Measurements from ENCODE around the gene ERGIC2. TPM values are rescaled to one million over a fixed set of nuclear protein-coding genes. Genes with fewer than 3 reads are reported as not detected.

Gene ERGIC2
- total RNA-seq, 1 donor from 2014 or later = 43.7 TPM

GRCh38 chr12:29317556-29318363 is 63.2 kb downstream of the ERGIC2 start:
- ChIA-PET CTCF (interaction anchor here (0.7 to 1.7 kb wide), 6 partner anchors 8 to 245 kb away, joined by 3 to 8 read pairs (median 4); no protein-coding TSS in a partner anchor), POLR2A (no interaction called here)
- no peak overlapping the region for H3K4me3 Mint-ChIP-seq
- DNase-seq (no peak), ATAC-seq (ENCODE audit: low read depth) (peak; percentile 99)
- H3K9me3 Mint-ChIP-seq = no peaks in the 10 kb centered on the region
- no peak for TF ChIP-seq CTCF (IDR thresholded peaks at IDR 0.05)
- peaks cover 8% of the 10 kb centered on the region for H3K36me3 Mint-ChIP-seq (ENCODE audit: low read depth)
- intact Hi-C loops (cut with micrococcal nuclease) = loop anchor here (1.0 kb wide), 2 partner anchors 229 to 244 kb away; no protein-coding TSS in a partner anchor
- peaks cover 9% of the 10 kb centered on the region for H3K4me1 Mint-ChIP-seq
- no peak overlapping the region for H3K27ac Mint-ChIP-seq
- no peaks in the 10 kb centered on the region for H3K27me3 Mint-ChIP-seq

- Mint-ChIP-seq H3K27ac (no peak overlapping the region), H3K27me3 (no peaks in the 10 kb centered on the region), H3K9me3 (no peaks in the 10 kb centered on the region), H3K4me3 (no peak overlapping the region), H3K4me1 (peaks cover 9% of the 10 kb centered on the region), H3K36me3 (ENCODE audit: low read depth) (peaks cover 2% of the 10 kb centered on the region)
- POLR2A ChIA-PET = no interaction called here
- no peak for TF ChIP-seq CTCF (IDR thresholded peaks at IDR 0.05)
- CTCF ChIA-PET = interaction anchor here (1.1 kb wide), 1 partner anchor 8 kb away, joined by 4 read pairs; no protein-coding TSS in a partner anchor
- intact Hi-C loops (cut with micrococcal nuclease) = no loop called here
- DNase-seq (no peak), ATAC-seq (ENCODE audit: low read depth) (no peak)
Observed at GRCh38 chr12:29316752-29317151, 64.2 kb downstream of the ERGIC2 start.

GRCh38 chr12:29314416-29314815 is 66.6 kb downstream of the ERGIC2 start:
- no peak overlapping the region for H3K4me3 Mint-ChIP-seq
- intact Hi-C loops (cut with micrococcal nuclease) = no loop called here
- ATAC-seq (ENCODE audit: low read depth) (no peak), DNase-seq (no peak)
- peaks cover 9% of the 10 kb centered on the region for H3K4me1 Mint-ChIP-seq
- H3K9me3 Mint-ChIP-seq = no peaks in the 10 kb centered on the region
- no peak for TF ChIP-seq CTCF (IDR thresholded peaks at IDR 0.05)
- H3K27ac Mint-ChIP-seq = no peak overlapping the region
- ChIA-PET CTCF (no interaction called here), POLR2A (interaction anchor here (0.7 kb wide), 1 partner anchor 89 kb away, joined by 4 read pairs; no protein-coding TSS in a partner anchor)
- no peaks in the 10 kb centered on the region for H3K36me3 Mint-ChIP-seq (ENCODE audit: low read depth)
- no peaks in the 10 kb centered on the region for H3K27me3 Mint-ChIP-seq

- no peak for TF ChIP-seq CTCF (IDR thresholded peaks at IDR 0.05)
- intact Hi-C loops (cut with micrococcal nuclease) = no loop called here
- Mint-ChIP-seq H3K27ac (no peak overlapping the region), H3K4me1 (no peaks in the 10 kb centered on the region), H3K36me3 (ENCODE audit: low read depth) (no peaks in the 10 kb centered on the region), H3K27me3 (no peaks in the 10 kb centered on the region), H3K4me3 (no peak overlapping the region), H3K9me3 (no peaks in the 10 kb centered on the region)
- CTCF ChIA-PET = interaction anchor here (1.1 kb wide), 1 partner anchor 13 kb away, joined by 3 read pairs; no protein-coding TSS in a partner anchor
- no peak for ATAC-seq (ENCODE audit: low read depth)
- POLR2A ChIA-PET = no interaction called here
- DNase-seq = no peak
Observed at GRCh38 chr12:29310899-29311298, 70.1 kb downstream of the ERGIC2 start.

- no peaks in the 10 kb centered on the region for H3K4me1 Mint-ChIP-seq
- ChIA-PET CTCF (interaction anchor here (1.0 kb wide), 1 partner anchor 9 kb away, joined by 3 read pairs; no protein-coding TSS in a partner anchor), POLR2A (no interaction called here)
- no peaks in the 10 kb centered on the region for H3K27me3 Mint-ChIP-seq
- DNase-seq (no peak), ATAC-seq (ENCODE audit: low read depth) (no peak)
- H3K36me3 Mint-ChIP-seq (ENCODE audit: low read depth) = no peaks in the 10 kb centered on the region
- H3K4me3 Mint-ChIP-seq = no peak overlapping the region
- intact Hi-C loops (cut with micrococcal nuclease) = loop anchor here (1.0 kb wide), 1 partner anchor 119 kb away; no protein-coding TSS in a partner anchor
- H3K9me3 Mint-ChIP-seq = no peaks in the 10 kb centered on the region
- no peak overlapping the region for H3K27ac Mint-ChIP-seq
- no peak for TF ChIP-seq CTCF (IDR thresholded peaks at IDR 0.05)
Observed at GRCh38 chr12:29309320-29309902, 71.6 kb downstream of the ERGIC2 start.

Data from activated B cell treated with CpG ODN at 0.5 μM for 24 hours (primary cell).